Measurements from ENCODE around the gene TNFSF15. TPM values are rescaled to one million over a fixed set of nuclear protein-coding genes. Genes with fewer than 3 reads are reported as not detected.

Gene TNFSF15
- total RNA-seq, 2 experiments from 2014 or later: 0.47 to 0.50 TPM

DNA sequence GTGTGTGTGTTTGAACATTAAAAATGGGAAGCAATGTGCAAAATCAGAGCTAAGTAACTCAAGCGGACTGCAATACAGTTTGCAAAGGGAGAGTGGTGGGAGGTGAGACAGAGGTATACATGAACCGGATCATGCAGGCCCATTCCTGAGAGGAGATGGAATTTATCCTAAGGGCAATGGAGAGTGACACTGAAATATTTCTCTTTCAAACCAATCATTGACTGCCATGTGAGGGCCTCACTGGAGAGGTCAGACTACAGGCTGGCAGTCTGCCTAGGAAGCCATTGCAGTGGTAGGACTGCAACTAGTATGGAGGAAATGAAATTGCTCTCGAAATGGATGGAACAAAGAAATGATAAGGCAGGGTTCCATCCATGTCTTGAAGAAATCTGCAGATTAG lies 34.8 kb downstream of the TNFSF15 start:
- Mint-ChIP-seq H3K27me3 (no peaks in the 10 kb centered on the region), H3K4me1 (peaks cover 17% of the 10 kb centered on the region), H3K27ac (no peak overlapping the region), H3K9me3 (ENCODE audit: low read depth) (no peaks in the 10 kb centered on the region), H3K4me3 (no peak overlapping the region), H3K36me3 (ENCODE audit: low read depth) (peaks cover 2% of the 10 kb centered on the region)
- intact Hi-C loops (cut with DNase I, micrococcal nuclease): no loop called here
- DNase-seq (no peak), ATAC-seq (no peak)
- CTCF ChIA-PET: no interaction called here
- POLR2A ChIA-PET: no interaction called here

DNA sequence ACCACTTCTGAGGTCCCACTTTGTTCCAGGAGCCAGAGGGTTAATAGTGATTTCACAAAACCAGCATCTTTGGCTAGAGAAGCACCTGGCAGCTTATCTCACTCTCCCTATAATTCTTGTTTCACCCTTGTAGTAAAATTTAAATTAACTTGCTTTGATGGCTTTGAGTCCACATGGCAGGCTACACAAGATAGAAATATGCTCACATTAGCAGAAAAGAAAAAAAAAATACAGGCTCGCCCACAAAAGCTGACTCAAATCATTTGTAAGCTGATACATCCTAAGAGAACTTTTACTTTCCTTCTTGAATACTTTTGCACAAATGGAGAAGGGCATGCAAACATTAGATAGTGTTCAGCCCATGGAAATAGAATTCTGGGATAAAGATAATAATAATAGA lies 36.2 kb downstream of the TNFSF15 start:
- Mint-ChIP-seq H3K27me3 (no peaks in the 10 kb centered on the region), H3K36me3 (ENCODE audit: low read depth) (peaks cover under 1% of the 10 kb centered on the region), H3K9me3 (ENCODE audit: low read depth) (no peaks in the 10 kb centered on the region), H3K27ac (no peak overlapping the region), H3K4me3 (no peak overlapping the region), H3K4me1 (peaks cover 5% of the 10 kb centered on the region)
- DNase-seq (no peak), ATAC-seq (peak; percentile 69)
- ChIA-PET CTCF (interaction anchor here (0.6 to 1.3 kb wide), 2 partner anchors 89 to 1143 kb away, joined by 3 read pairs; no protein-coding TSS in a partner anchor), POLR2A (interaction anchor here (0.6 kb wide), 1 partner anchor 23 kb away, joined by 6 read pairs; no protein-coding TSS in a partner anchor)
- intact Hi-C loops (cut with DNase I, micrococcal nuclease): no loop called here

DNA sequence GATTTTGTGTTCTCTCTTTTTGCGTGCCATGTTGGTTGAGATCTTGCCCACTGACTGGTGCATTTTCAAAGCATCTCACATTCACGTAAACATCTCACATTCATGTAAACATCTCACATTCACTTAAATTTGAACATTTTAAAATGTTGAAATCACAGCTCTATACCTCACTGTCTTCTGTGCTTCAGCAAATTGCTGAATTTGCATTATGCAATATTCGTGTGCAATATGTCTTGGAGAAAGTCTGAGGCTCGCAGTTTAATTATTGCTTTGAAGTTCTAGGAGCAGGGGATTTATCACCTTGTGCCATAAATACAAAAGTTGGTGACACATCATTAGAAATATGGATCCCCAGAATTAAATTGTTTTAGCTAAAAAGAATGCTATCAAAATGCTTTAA lies 42.6 kb downstream of the TNFSF15 start:
- POLR2A ChIA-PET: no interaction called here
- Mint-ChIP-seq H3K4me3 (no peak overlapping the region), H3K4me1 (no peaks in the 10 kb centered on the region), H3K9me3 (ENCODE audit: low read depth) (peaks cover 6% of the 10 kb centered on the region), H3K27me3 (no peaks in the 10 kb centered on the region), H3K36me3 (ENCODE audit: low read depth) (peaks cover 2% of the 10 kb centered on the region), H3K27ac (no peak overlapping the region)
- DNase-seq: no peak
- CTCF ChIA-PET: no interaction called here
- ATAC-seq: no peak
- intact Hi-C loops (cut with DNase I, micrococcal nuclease): loop anchor here in 1 of 2 experiments (5.0 kb wide), 1 partner anchor 39 kb away; no protein-coding TSS in a partner anchor

DNA sequence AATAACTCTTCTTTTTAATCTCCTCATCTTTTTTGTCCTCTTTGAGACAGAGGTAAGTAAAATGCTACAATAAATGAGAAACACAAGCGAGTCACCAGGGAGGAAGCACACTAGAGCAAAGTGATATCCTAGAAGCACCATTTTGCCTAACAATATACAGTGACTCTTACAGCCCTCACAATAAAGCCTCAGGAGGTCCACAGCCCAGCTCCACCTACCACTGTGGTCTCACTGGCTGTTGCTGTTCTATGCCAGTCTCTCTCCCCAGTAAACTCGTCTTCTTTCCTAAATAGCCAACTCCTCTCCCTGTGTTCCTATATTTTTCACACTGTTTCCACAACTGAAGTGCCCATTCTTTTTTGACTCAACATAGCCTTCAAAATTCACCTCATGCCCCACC lies 44.3 kb downstream of the TNFSF15 start:
- H3K36me3 Mint-ChIP-seq (ENCODE audit: low read depth): peaks cover 2% of the 10 kb centered on the region
- DNase-seq (no peak), ATAC-seq (no peak)
- H3K4me1 Mint-ChIP-seq: no peaks in the 10 kb centered on the region
- no peaks in the 10 kb centered on the region for H3K27me3 Mint-ChIP-seq
- no peak overlapping the region for H3K4me3 Mint-ChIP-seq
- peaks cover 6% of the 10 kb centered on the region for H3K9me3 Mint-ChIP-seq (ENCODE audit: low read depth)
- intact Hi-C loops (cut with DNase I, micrococcal nuclease): loop anchor here in 1 of 2 experiments (5.0 kb wide), 1 partner anchor 41 kb away; no protein-coding TSS in a partner anchor
- ChIA-PET POLR2A (no interaction called here), CTCF (interaction anchor here (0.6 to 1.3 kb wide), 2 partner anchors 23 to 224 kb away, joined by 3 read pairs; no protein-coding TSS in a partner anchor)
- H3K27ac Mint-ChIP-seq: no peak overlapping the region

DNA sequence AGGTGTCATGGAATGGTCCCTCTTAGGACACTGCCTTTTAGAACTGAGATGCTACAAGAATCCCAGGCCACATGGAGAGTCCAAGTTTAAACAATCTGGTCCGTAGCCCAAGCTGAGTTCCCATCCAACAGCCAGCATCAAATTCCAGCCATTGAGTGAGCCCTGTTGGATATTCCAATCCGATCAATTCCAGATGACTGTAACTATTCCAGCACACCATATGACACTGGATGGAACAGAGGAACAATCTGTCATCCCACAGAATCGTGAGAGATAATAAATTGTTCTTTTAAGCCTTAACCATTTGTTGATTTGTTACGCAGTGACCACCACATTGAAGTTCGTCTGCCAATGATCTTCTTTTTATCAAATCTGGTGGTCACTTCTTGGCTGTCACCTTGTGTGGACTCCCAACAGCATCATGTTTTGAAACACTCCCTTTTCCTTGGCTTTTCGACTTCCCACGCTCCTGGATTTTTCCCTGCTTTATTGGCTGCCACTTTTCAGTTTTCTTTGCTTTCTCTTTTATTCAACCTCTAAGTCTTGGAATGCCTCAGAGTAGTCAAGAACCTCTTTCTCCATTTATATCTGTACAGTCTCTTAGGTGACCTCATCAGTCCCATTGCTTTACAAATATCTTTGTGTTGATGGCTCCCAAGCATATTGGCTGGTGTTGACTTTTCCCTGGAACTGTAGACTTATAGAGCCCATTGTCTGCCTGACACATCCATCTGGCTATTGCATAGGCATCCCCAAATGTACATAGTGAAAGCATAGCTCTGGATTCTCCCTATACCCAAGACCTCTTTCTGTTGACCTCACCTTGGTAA lies 46.1 kb downstream of the TNFSF15 start:
- CTCF ChIA-PET: interaction anchor here (0.6 to 1.6 kb wide), 2 partner anchors 78 to 83 kb away, joined by 3 to 4 read pairs; partner anchors contain the start of gene TEX48
- intact Hi-C loops (cut with DNase I, micrococcal nuclease): loop anchor here in 1 of 2 experiments (5.0 kb wide), 1 partner anchor 43 kb away; no protein-coding TSS in a partner anchor
- Mint-ChIP-seq H3K27me3 (no peaks in the 10 kb centered on the region), H3K4me1 (peaks cover under 1% of the 10 kb centered on the region), H3K9me3 (ENCODE audit: low read depth) (peaks cover 6% of the 10 kb centered on the region), H3K36me3 (ENCODE audit: low read depth) (peaks cover 2% of the 10 kb centered on the region), H3K27ac (no peak overlapping the region), H3K4me3 (no peak overlapping the region)
- POLR2A ChIA-PET: no interaction called here
- no peak for ATAC-seq
- DNase-seq: no peak

DNA sequence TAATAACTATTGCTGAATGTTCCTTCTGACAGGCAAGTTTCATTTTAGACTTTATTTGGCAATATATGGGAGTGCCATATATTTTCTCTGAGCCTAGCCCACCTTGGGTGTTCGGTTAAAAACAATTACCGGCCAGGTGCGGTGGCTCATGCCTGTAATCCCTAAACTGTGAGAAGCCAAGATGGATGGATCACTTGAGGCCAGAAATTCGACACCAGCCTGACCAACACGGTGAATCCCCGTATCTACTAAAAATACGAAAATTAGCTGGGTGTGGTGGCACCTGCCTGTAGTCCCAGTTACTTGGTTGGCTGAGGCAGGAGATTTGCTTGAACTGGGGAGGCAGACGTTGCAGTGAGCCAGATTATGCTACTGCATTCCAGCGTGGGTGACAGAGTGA lies 47.9 kb downstream of the TNFSF15 start:
- Mint-ChIP-seq H3K4me3 (no peak overlapping the region), H3K9me3 (ENCODE audit: low read depth) (peaks cover 6% of the 10 kb centered on the region), H3K36me3 (ENCODE audit: low read depth) (no peaks in the 10 kb centered on the region), H3K27me3 (no peaks in the 10 kb centered on the region), H3K4me1 (peaks cover 6% of the 10 kb centered on the region), H3K27ac (no peak overlapping the region)
- CTCF ChIA-PET: interaction anchor here (1.1 kb wide), 1 partner anchor 77 kb away, joined by 3 read pairs; no protein-coding TSS in a partner anchor
- DNase-seq: no peak
- POLR2A ChIA-PET: no interaction called here
- no peak for ATAC-seq
- intact Hi-C loops (cut with DNase I, micrococcal nuclease): no loop called here

DNA sequence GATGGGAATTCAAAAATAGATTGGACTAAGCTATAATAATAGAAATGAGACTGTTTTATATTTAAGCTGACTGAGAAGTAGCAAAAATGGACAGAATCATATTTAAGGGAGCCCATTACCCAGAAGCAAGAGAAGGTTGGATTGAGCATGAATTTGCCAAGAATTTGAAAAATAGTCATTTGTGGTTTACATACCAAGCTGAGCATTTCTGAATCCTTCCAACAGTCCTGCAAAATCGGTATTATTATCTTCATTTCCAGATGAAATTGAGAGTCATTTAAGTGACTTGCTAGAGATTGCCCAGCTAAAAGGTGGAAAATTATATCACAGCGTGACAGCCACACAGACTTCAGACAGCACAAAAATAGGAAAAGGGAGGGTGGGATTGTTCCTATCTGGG lies 48.4 kb downstream of the TNFSF15 start:
- intact Hi-C loops (cut with DNase I, micrococcal nuclease): no loop called here
- H3K9me3 Mint-ChIP-seq (ENCODE audit: low read depth): peaks cover 6% of the 10 kb centered on the region

DNA sequence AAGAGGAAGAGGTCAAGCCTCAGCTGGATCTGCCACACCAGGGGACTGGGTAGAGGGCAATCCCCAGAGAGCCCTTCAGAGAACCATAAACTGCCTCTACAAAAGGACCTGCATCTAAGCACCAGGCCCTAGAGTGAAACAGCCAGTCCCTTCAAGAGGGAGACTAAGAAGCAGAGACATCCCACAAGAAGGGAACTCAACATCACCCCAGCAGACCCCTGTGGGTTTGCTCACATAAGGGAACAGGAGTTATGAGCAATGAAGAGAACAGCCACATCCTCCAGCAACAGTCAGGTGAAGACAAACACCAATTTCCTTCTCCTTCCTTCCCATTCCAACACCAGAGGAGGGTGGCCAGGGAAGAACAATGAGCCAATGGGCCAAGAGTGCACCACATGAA lies 48.9 kb downstream of the TNFSF15 start:
- no peak for ATAC-seq
- no peaks in the 10 kb centered on the region for H3K36me3 Mint-ChIP-seq (ENCODE audit: low read depth)
- H3K27me3 Mint-ChIP-seq: no peaks in the 10 kb centered on the region
- intact Hi-C loops (cut with DNase I, micrococcal nuclease): no loop called here
- no peak for DNase-seq
- H3K27ac Mint-ChIP-seq: no peak overlapping the region
- H3K9me3 Mint-ChIP-seq (ENCODE audit: low read depth): peaks cover 6% of the 10 kb centered on the region
- ChIA-PET CTCF (interaction anchor here (0.5 to 1.1 kb wide), 2 partner anchors 10 to 76 kb away, joined by 3 read pairs; no protein-coding TSS in a partner anchor), POLR2A (no interaction called here)
- no peak overlapping the region for H3K4me3 Mint-ChIP-seq
- peaks cover 6% of the 10 kb centered on the region for H3K4me1 Mint-ChIP-seq

More for the DNA sequence above, 48.4 kb downstream of the TNFSF15 start:
- H3K36me3 Mint-ChIP-seq (ENCODE audit: low read depth): no peaks in the 10 kb centered on the region
- H3K27me3 Mint-ChIP-seq: no peaks in the 10 kb centered on the region
- DNase-seq (no peak), ATAC-seq (no peak)
- peaks cover 6% of the 10 kb centered on the region for H3K4me1 Mint-ChIP-seq
- ChIA-PET CTCF (interaction anchor here (1.1 kb wide), 1 partner anchor 76 kb away, joined by 3 read pairs; no protein-coding TSS in a partner anchor), POLR2A (no interaction called here)
- no peak overlapping the region for H3K4me3 Mint-ChIP-seq
- no peak overlapping the region for H3K27ac Mint-ChIP-seq

DNA sequence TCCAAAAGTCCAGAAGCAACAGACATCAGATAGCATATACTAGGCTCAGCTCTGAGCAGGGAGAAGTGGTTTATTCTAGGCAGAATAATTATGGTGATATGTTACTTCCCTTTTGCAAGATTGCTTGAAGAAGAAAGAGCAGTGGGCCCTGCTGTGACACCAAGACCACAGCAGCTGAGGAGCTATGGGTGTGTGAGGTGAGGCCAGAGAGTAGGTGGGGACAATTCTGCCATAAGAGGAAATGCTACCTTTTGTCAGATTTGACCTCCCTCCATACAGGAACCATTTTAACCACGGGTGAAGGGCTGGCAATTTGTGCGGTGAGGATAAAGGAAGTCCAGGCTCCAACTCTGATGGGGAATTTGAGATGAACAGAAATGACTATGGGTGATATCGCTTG lies 51.3 kb downstream of the TNFSF15 start:
- H3K27ac Mint-ChIP-seq: no peak overlapping the region
- no peak overlapping the region for H3K4me3 Mint-ChIP-seq
- peaks cover 6% of the 10 kb centered on the region for H3K4me1 Mint-ChIP-seq
- H3K9me3 Mint-ChIP-seq (ENCODE audit: low read depth): peaks cover 6% of the 10 kb centered on the region
- H3K36me3 Mint-ChIP-seq (ENCODE audit: low read depth): no peaks in the 10 kb centered on the region
- intact Hi-C loops (cut with DNase I, micrococcal nuclease): no loop called here
- H3K27me3 Mint-ChIP-seq: no peaks in the 10 kb centered on the region
- ATAC-seq (no peak), DNase-seq (no peak)
- ChIA-PET POLR2A (interaction anchor here (0.6 kb wide), 1 partner anchor 16 kb away, joined by 3 read pairs; no protein-coding TSS in a partner anchor), CTCF (interaction anchor here (1.2 to 2.1 kb wide), 2 partner anchors 17 to 152 kb away, joined by 4 to 5 read pairs; no protein-coding TSS in a partner anchor)

DNA sequence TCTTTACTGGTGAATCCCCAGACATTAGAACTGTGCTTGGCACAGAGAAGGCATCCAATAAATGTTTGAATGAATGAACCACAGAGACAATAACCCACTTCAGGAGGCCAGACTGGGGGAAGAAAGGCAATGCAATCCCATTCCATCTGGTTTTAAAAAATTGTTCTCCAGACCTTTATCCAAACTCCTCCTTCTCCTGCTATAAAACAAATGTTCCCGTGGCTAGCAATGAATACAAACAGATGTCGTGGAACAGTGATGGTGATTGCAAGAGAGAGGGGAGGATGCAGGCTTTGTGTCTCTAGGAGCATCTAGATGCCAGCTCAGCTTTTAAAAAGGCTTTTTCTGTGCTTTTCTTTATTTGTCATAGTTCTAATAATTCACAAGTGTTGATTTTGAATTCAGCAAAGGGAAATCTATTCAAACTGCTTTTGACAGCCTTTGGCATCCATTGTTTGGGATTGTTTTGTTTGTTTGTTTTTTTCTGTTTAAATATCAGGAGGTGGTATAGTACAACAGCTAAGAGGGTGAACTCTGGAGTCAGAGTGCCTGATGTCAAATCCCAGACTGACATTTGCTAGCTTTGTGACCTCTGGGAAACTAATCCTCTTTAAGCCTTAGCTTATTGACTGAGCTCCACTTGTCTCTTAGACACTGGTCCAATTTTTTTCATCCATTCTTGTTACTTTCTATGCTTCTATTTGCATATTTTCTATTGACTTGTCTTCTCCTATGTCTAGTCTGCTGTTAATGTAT lies 59.1 kb downstream of the TNFSF15 start:
- intact Hi-C loops (cut with DNase I, micrococcal nuclease): no loop called here

DNA sequence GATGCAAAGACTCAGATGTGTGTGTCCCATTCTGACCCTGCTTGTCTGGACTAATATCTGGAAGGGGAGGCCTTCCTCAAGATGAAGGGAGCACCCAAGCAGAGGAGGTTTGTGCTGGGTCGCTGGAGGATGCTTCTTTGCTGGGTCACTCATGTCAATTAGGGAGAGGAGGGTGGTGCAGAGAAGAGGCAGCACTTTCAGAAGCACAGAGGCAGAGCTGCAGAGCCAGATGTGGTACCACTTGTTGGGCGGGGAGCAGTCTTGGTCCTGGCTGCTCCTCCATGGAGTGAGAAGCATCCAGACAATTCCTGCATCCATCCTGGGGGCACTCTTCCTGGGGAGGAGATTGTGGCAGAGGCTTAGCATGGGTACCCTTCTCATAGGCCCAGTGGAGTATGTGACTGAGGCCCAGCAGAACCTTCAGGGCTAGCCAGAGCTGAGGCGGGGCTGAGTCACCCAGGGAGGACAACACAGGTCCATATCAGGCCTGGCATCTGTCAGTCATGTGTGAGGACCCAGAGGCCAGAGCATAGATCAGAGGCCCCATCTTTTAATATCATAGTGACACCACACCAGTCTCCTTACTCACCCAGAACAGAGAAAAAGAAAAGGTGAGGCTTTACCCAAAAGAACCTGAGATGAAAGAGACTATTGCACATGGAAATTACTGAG lies 59.8 kb downstream of the TNFSF15 start:
- Mint-ChIP-seq H3K4me3 (no peak overlapping the region), H3K4me1 (peaks cover 21% of the 10 kb centered on the region), H3K36me3 (ENCODE audit: low read depth) (no peaks in the 10 kb centered on the region), H3K27me3 (no peaks in the 10 kb centered on the region), H3K27ac (peak overlapping the region; percentile 16), H3K9me3 (ENCODE audit: low read depth) (no peaks in the 10 kb centered on the region)
- DNase-seq: peak; percentile 27
- ATAC-seq: peak; percentile 63
- intact Hi-C loops (cut with DNase I, micrococcal nuclease): no loop called here
- ChIA-PET CTCF (interaction anchor here (0.6 kb wide), 1 partner anchor 167 kb away, joined by 3 read pairs; no protein-coding TSS in a partner anchor), POLR2A (no interaction called here)

More for the DNA sequence above, 59.1 kb downstream of the TNFSF15 start:
- Mint-ChIP-seq H3K9me3 (ENCODE audit: low read depth) (no peaks in the 10 kb centered on the region), H3K27me3 (no peaks in the 10 kb centered on the region), H3K4me1 (peaks cover 21% of the 10 kb centered on the region), H3K27ac (peak overlapping the region; percentile 39), H3K4me3 (no peak overlapping the region), H3K36me3 (ENCODE audit: low read depth) (no peaks in the 10 kb centered on the region)
- ATAC-seq (no peak), DNase-seq (no peak)
- POLR2A ChIA-PET: no interaction called here
- CTCF ChIA-PET: interaction anchor here (0.6 to 1.0 kb wide), 5 partner anchors 8 to 167 kb away, joined by 3 to 5 read pairs (median 3); no protein-coding TSS in a partner anchor

All from activated CD4-positive, alpha-beta T cell treated with anti-CD3 and anti-CD28 coated beads for 36 hours (primary cell).